Activated CD4-positive, alpha-beta T cell treated with anti-CD3 and anti-CD28 coated beads, Interleukin-2, amount 50 U/mL, for 24 hours (primary cell): ENCODE measurements around the gene OR8G5.
"Not testable (repeated sequence)": the region's sequence is repeated elsewhere in the genome, so short reads cannot be mapped to it uniquely, and the experiment has no call there.

Experiments
- DNase-seq, 2 donors: peaks; one replicate each; pipeline ENCODE4 v3.0.0-alpha.2; 2020; ENCODE audit warnings: low read depth in 1 of 2, low spot score in 1 of 2

Gene OR8G5, protein sequence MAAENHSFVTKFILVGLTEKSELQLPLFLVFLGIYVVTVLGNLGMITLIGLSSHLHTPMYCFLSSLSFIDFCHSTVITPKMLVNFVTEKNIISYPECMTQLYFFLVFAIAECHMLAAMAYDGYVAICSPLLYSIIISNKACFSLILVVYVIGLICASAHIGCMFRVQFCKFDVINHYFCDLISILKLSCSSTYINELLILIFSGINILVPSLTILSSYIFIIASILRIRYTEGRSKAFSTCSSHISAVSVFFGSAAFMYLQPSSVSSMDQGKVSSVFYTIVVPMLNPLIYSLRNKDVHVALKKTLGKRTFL

DNA sequence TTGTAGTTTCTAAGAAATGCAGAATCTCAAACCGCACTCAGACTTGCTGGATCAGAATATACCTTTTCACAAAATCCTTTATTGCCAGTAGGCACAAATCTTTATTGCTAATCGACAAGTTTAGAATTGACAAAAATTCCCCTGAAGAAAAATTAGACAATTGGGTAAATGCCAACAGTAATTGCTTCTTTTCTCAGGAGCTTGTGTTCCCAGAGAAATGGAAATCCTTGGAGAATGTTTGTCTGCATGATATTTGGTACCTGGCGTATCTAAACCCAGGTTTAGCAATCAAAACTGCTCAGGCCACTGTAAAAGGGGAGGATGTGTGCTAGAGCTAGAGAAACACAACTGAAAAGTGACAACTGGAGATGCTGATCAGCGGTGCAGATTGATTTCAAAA is at the start of gene OR8G5:
TSS of gene OR8G5 (plus strand) at position 301 of the 400 bp plus-strand sequence. CDS start 8,556 bp downstream, outside the sequence.
- DNase-seq, result no peak

DNA sequence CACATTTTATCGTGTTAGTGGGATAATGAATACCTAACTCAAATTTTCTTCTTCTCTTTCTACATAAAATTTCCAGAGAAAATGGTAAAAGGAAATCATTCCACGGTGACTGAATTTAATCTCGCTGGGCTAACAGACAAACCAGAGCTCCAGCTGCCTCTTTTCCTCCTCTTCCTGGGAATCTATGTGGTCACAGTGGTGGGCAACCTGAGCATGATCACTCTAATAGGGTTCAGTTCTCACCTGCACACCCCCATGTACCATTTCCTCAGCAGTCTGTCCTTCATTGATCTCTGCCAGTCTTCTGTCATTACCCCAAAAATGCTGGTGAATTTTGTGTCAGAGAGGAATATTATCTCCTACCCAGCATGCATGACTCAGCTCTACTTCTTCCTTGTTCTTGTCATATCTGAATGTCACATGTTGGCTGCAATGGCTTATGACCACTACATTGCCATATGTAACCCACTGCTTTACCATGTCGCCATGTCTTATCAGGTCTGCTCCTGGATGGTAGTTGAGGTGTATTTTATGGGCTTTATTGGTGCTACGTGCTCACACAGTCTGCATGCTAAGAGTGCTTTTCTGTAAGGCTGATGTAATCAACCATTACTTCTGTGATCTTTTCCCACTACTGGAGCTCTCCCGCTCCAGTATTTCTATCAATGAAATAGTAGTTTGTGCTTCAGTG is 48.9 kb upstream of the OR8G5 start:
- DNase-seq, result no peak

DNA sequence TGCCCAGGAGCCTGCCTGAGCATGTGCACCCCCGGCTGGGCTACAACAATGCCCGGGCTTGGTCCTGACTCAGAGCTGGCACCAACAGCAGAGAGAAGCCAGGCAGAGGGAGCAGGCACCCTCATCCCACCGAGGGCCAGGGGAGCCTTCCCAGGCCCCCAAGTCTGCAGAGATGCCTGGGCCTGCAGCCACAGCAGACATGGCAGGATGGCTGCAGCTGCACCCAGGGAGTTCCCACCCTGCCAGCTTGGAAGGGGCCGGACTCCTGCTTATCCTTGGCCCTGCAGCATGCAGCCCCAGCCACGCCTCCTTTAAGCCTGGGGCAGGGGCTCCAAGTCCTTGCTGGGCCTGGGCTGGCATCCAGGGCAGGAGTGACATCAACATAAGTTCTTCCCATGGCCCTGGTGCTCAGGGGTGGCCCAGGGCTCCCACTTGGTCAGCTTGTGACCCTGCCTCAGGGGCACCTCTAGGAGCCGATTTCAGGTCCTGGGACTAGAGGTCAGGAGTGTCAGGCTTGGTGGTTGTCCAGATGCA is 46.3 kb upstream of the OR8G5 start:
- no peak for DNase-seq

DNA sequence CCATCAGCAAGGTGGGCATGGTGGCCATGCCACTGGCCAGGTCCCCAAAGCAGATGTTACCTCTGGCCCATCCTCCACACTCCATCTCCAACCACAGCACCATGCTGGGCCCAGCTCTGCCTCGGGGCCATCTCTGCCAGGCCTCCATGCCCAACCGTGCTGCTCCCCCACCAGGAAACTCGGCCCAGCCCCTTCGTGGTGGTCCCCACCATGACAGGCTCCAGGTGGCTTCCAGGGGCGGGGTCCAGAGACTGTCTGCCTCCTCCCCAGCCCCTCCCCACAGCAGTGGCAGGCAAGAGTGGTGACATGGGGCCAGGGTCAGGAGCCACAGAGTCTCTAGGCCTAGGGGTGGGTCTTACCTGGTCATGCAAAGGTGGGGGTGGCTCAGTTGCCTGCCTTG is 45.8 kb upstream of the OR8G5 start:
- no peak for DNase-seq

DNA sequence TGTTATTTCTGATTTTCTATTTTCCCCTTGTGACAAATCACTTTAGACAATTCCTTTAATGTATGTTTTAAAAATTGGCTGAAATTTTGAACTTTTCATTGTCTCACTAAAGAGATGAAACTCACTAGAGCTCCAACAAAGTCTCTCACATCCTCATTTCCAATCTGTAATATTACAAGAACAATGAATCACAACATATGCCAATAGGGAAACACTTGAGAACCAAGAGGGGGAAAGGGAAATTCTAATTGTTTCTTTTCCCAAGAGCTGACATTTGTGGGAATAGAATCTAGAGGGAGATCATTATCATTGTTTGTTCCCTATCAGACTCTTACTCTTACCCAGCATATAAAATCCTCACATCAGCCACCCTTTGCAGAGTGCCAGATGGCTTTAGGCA is 44.9 kb upstream of the OR8G5 start:
- DNase-seq, result no peak

DNA sequence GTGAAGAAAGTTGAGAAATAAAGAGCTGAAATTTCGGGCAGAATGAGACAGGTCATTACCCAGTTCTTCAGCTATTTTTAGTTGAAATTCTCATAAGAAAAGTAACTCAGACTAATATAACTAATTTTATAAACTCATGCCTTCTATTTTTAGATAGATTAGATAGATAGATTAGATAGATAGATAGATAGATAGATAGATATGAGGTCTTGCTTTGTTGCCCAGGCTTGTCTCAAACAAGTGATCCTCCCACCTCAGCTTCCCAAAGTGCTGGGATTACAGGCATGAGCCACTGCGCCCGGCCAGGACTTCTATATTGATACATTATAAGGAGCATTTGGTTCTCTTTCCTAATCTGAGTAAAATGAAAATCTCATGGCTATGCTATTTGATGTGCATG is 42.1 kb upstream of the OR8G5 start:
- no peak for DNase-seq

DNA sequence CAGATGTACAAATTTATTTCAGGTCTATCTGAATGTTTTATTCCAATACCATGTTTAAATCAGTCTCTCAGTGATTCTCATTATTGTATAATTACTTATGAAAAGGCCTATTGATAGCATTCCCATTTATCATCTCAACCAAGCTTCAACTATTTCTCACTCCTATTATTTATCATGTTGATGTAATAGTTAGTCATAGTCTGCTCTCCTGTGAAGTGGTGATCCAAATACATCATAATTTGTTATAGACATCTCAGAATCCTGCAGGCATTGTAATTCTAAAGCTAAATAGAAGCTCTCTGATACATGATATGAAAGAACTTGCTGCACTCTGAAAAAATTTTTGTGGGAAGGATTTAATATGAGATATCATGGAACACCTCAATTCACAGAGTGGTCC is 37.0 kb upstream of the OR8G5 start:
- no peak for DNase-seq

DNA sequence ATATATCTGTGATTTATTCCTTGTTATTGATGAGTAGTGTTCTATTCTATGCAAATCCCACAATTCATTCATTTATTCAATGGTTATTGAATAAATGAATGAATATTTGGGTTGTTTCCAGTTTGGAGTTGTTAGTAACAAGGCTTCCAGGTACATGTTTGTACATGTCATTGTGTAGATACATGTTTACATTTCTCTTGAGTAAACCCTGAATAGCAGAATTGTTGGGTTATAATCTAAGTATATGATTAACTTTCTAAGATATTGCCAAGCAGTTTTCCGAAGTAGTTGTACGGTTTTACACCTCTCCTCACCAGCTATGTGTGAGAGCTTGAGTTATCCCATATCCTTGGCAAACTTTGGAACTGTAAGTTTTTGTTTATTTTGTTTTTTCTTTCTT is 33.8 kb upstream of the OR8G5 start:
- DNase-seq, result no peak

DNA sequence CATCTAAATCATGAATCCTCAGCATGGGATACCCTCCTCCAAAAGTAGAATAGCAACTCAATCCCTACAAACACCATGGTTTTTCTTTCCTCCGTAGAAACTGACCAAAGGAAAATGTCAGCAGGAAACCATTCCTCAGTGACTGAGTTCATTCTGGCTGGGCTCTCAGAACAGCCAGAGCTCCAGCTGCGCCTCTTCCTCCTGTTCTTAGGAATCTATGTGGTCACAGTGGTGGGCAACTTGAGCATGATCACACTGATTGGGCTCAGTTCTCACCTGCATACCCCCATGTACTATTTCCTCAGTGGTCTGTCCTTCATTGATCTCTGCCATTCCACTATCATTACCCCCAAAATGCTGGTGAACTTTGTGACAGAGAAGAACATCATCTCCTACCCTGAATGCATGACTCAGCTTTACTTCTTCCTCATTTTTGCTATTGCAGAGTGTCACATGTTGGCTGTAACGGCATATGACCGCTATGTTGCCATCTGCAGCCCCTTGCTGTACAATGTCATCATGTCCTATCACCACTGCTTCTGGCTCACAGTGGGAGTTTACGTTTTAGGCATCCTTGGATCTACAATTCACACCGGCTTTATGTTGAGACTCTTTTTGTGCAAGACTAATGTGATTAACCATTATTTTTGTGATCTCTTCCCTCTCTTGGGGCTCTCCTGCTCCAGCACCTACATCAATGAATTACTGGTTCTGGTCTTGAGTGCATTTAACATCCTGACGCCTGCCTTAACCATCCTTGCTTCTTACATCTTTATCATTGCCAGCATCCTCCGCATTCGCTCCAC is 31.4 kb upstream of the OR8G5 start:
- DNase-seq, result not testable (repeated sequence)

DNA sequence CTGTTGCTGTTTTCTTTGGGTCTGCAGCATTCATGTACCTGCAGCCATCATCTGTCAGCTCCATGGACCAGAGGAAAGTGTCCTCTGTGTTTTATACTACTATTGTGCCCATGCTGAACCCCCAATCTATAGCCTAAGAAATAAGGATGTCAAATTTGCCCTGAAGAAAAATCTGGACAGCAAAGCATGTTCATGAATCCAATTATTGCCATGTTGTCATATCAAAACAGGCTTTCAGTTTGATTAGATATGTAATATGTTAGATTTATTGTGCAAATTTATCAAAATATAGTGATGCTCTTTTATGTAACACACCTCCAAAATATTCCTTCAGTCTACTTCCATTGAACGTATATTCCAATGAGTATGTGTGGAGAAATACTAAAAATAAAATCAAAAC is 30.7 kb upstream of the OR8G5 start:
- DNase-seq, result no peak

DNA sequence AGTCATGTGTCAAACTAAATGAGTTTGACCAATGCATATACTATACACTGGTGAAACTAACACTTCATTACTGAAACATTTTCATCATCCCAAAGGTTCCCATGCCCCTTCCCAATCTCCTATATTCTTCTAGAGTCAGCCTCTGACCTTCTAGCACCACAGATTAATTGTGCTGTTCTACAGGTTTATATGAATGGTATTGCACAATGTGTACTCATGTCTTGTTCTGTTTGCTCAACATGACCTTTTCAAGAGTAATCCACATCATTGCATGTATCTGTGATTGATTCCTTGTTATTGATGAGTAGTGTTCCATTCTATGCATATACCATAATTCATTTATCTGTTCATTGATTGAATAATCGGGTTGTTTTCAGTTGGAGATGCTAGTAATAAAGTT is 22.8 kb upstream of the OR8G5 start:
- no peak for DNase-seq

DNA sequence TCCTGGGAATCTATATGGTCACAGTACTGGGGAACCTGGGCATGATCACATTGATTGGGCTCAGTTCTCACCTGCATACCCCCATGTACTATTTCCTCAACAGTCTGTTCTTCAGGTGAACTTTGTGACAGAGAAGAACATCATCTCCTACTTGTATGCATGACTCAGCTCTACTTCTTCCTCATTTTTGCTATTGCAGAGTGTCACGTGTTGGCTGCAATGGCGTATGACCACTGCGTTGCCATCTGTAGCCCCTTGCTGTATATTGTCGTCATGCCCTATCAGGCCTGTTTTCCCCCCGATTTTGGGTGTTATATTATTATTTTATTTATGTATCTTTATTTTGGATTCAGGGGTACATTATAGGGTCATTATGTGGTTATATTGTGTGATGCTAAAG is 17.7 kb upstream of the OR8G5 start:
- DNase-seq, result no peak

DNA sequence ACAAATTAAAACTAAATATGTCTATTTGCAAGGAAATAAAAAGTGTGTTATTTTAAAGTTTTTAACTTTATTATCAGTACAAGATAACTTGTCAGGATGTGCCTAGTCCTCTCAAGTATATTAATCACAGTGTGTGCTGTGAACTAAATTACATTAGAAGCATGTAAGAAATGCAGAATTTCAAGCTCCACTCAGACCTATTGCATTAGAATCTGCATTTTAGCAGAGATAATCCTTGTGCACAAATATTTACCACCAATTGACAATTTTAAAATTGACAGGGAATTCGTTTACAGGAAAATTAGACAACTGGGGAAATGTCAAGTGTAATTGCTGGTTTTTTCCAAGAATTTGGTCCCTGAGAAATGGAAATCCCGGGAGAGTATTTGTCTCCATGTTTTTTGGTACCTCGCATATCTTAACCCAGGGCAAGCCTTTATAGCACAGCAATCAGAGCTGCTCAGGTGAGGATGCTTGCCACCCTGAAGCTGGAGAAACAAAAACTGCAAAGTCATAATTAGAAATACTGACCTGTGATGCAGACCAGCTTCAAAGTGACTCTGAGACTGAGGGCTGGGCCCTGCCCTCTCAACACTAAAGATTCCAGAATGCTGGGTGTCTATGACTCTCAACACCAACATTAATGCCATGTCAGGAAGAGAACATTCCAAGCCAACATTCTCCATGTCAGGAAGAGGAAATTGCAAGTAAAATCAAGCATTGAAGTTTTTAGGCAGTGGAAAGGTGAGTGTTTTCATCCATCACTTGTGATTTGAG is 15.4 kb upstream of the OR8G5 start, which contains the start of gene OR8G1:
TSS of gene OR8G1 (plus strand) at position 475 of the 777 bp plus-strand sequence. CDS start 8,581 bp downstream, outside the sequence.
- DNase-seq, result no peak

DNA sequence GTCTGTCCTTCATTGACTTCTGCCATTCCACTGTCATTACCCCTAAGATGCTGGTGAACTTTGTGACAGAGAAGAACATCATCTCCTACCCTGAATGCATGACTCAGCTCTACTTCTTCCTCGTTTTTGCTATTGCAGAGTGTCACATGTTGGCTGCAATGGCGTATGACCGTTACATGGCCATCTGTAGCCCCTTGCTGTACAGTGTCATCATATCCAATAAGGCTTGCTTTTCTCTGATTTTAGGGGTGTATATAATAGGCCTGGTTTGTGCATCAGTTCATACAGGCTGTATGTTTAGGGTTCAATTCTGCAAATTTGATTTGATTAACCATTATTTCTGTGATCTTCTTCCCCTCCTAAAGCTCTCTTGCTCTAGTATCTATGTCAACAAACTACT is 6.3 kb upstream of the OR8G5 start:
- DNase-seq, result not testable (repeated sequence)

DNA sequence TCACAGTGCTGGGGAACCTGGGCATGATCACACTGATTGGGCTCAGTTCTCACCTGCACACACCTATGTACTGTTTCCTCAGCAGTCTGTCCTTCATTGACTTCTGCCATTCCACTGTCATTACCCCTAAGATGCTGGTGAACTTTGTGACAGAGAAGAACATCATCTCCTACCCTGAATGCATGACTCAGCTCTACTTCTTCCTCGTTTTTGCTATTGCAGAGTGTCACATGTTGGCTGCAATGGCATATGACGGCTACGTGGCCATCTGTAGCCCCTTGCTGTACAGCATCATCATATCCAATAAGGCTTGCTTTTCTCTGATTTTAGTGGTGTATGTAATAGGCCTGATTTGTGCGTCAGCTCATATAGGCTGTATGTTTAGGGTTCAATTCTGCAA is 8.9 kb downstream of the OR8G5 start:
- DNase-seq, result not testable (repeated sequence)

DNA sequence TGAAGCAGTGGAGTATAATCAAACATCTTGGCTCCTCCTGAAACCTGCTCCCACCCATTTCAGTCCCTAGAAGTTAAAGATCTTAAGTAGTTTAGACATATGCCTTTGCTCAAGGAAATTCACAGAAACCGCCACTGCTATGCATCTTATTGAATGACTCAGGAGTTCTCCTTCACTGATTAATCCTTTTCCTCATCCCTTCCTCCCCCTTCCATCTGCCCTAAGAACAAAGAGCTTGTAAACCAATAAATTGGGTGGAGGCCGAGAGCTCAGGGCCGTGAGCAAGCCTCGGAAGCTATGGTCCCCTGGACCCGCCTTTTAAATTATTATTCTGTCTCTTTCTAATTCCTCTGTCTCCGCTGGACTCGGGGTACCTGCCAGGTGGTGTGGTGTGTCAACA is 14.7 kb downstream of the OR8G5 start:
- not testable (repeated sequence) for DNase-seq

DNA sequence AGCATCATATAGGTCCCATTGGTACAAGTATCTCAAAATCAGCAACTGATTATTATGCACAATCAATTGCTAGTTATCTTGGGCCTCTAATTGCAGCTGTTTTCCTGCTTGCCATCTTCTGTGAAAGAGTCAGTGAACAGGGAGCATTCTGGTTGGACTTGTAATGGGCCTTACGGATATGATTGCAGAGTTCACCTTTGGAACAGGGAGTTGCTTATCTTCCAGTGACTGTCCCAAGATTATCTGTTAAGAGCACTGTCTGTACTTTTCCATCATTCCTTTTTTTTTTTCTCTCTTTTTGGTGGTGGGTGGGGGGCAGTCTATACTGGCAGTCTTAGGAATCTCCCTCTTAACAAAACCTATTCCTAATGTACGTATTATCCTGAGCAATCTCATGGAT is 17.8 kb downstream of the OR8G5 start:
- DNase-seq, result no peak

DNA sequence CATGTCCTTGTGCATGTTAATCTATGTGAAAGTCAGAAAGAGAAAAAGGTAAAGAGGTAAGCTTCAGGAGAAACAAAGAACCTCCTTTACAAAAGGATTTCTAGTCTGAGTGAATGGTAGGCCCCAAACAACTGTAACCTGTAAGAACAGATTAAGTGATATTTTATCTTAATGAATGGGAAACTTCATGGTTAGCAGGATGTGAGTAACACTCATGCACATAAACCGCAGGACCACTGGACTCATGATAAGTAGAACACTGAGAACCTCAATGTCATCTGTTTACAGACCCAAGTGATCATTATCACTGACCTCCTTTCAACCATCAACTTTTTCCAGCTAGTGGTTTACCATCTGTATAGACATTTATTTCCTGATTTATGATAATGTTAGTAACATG is 19.9 kb downstream of the OR8G5 start:
- DNase-seq, result no peak

DNA sequence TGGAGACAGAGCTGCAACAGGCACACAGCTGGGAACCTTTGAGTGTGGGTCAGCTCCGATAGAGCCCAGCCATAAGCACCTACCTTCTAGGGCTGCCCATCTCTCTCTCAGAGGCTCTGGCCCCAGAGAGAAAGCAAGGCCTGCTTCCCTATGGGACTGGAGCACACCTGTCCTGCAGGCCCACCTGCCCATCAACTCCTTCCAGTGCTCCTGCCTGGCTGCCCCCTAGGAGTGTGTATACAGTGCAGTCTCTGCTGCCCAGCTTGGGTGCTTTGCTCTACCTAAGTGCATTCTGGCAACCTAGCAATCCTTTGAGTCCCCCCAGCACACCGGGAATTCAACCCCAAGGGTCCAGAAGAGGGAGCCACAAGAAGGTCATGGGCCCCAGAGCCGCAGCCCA is 21.0 kb downstream of the OR8G5 start:
- no peak for DNase-seq

DNA sequence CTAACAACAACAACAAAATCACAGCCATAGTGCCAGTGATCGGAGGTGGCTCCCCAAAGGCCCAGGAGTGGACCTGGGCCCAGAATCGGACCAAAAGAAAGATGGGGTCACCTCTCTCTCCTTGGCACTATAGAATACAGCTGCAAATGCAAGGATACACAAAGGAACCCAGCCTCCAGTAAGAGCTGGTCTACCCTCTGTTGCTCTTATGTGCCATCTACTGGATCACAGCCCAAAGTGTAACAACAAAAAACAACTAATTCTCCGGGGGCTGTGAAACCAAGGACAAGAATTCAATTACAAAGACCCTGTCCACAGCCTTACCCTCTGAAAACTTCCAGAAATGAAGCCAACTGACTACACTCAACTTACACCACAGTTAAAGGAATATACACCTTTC is 21.6 kb downstream of the OR8G5 start:
- DNase-seq, result no peak

DNA sequence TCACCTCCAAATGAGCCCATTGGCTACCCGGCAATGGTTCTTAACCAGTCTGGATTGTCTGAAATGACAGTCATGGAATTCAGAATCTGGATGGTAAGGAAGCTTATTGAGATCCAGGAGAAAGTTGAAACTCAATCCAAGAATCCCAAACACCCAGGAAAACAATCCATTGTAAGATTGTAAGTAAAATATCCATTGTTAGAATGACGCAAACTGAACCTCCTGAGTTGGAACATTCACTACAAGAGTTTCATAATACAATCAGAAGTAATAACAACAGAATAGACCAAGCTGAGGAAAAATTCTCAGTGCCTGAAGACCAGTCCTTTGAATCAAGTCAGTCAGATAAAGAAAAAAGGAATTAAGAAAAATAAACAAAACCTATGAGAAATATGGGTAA is 22.1 kb downstream of the OR8G5 start:
- DNase-seq, result no peak
